Endothelial cell (in vitro differentiated cells): Measurements from ENCODE around the gene PNPLA1. TPM values are rescaled to one million over a fixed set of nuclear protein-coding genes. Genes with fewer than 3 reads are reported as not detected.

Experiments
- DNase-seq: peaks from one replicate; pipeline ENCODE4 v3.0.0; 2021; ENCODE audit warnings: low spot score
- H3K27ac Mint-ChIP-seq: one replicate; pipeline ENCODE4 v1.8.0; 2021; ENCODE audit warnings: mixed read lengths, inconsistent platforms; ENCODE audit not compliant: unreplicated experiment
- H3K27me3 Mint-ChIP-seq: one replicate; pipeline ENCODE4 v1.8.0; 2021; ENCODE audit warnings: mild to moderate bottlenecking, moderate library complexity, mixed read lengths, inconsistent platforms; ENCODE audit not compliant: unreplicated experiment
- H3K36me3 Mint-ChIP-seq: one replicate; pipeline ENCODE4 v1.8.0; 2021; ENCODE audit warnings: mild to moderate bottlenecking, low read depth, mixed read lengths, inconsistent platforms; ENCODE audit not compliant: unreplicated experiment
- H3K4me1 Mint-ChIP-seq: one replicate; pipeline ENCODE4 v1.8.0; 2021; ENCODE audit warnings: mild to moderate bottlenecking, mixed read lengths, inconsistent platforms; ENCODE audit not compliant: unreplicated experiment
- H3K4me3 Mint-ChIP-seq: one replicate; pipeline ENCODE4 v1.8.0; 2021; ENCODE audit warnings: mild to moderate bottlenecking, mixed read lengths, inconsistent platforms; ENCODE audit not compliant: unreplicated experiment
- H3K9me3 Mint-ChIP-seq: one replicate; pipeline ENCODE4 v1.8.0; 2021; ENCODE audit warnings: mixed read lengths, inconsistent platforms; ENCODE audit not compliant: unreplicated experiment
- CTCF ChIP-seq: fragments of 200-600 bp; sonication (generic); IDR thresholded peaks from one replicate; pipeline ENCODE4 v1.5.0; 2021; ENCODE audit warnings: antibody characterized with exemption; ENCODE audit not compliant: unreplicated experiment
- total RNA-seq: library from RNA; stranded (reverse); fragmentation: NEBNext Ultra II Directional; extraction: Animal tissue kit (Norgen Biotek cat#: 25700); gene quantifications from one replicate; pipeline ENCODE4 v1.2.1, GENCODE V29; 2021; ENCODE audit not compliant: unreplicated experiment

Gene PNPLA1
- total RNA-seq, 1 donor from 2014 or later = not detected

- H3K27ac Mint-ChIP-seq = no peak overlapping the region
- H3K9me3 Mint-ChIP-seq = no peaks in the 10 kb centered on the region
- H3K36me3 Mint-ChIP-seq = no peaks in the 10 kb centered on the region
- peak overlapping the region; percentile 47 for H3K4me3 Mint-ChIP-seq
- peaks cover 4% of the 10 kb centered on the region for H3K27me3 Mint-ChIP-seq
- no peak for DNase-seq
- no peak for TF ChIP-seq CTCF
- peaks cover 24% of the 10 kb centered on the region for H3K4me1 Mint-ChIP-seq
These were observed 76.0 kb downstream of the PNPLA1 start for GRCh38 chr6:36345681-36346466.

- Mint-ChIP-seq H3K4me3 (peak overlapping the region; percentile 47), H3K27me3 (peaks cover 4% of the 10 kb centered on the region), H3K9me3 (no peaks in the 10 kb centered on the region), H3K4me1 (peaks cover 31% of the 10 kb centered on the region), H3K27ac (no peak overlapping the region), H3K36me3 (peaks cover 4% of the 10 kb centered on the region)
- no peak for TF ChIP-seq CTCF
- no peak for DNase-seq
These were observed 76.8 kb downstream of the PNPLA1 start for GRCh38 chr6:36346486-36347273.

GRCh38 chr6:36347621-36348020 lies 77.8 kb downstream of the PNPLA1 start:
- no peak overlapping the region for H3K27ac Mint-ChIP-seq
- H3K4me1 Mint-ChIP-seq = peaks cover 31% of the 10 kb centered on the region
- H3K36me3 Mint-ChIP-seq = peaks cover 4% of the 10 kb centered on the region
- H3K9me3 Mint-ChIP-seq = no peaks in the 10 kb centered on the region
- H3K4me3 Mint-ChIP-seq = no peak overlapping the region
- DNase-seq = no peak
- H3K27me3 Mint-ChIP-seq = peaks cover 4% of the 10 kb centered on the region
- TF ChIP-seq CTCF = no peak

GRCh38 chr6:36349240-36349639 lies 79.4 kb downstream of the PNPLA1 start:
- peak overlapping the region; percentile 26 for H3K27ac Mint-ChIP-seq
- H3K4me3 Mint-ChIP-seq = no peak overlapping the region
- H3K27me3 Mint-ChIP-seq = peaks cover 4% of the 10 kb centered on the region
- H3K9me3 Mint-ChIP-seq = no peaks in the 10 kb centered on the region
- peaks cover 27% of the 10 kb centered on the region for H3K4me1 Mint-ChIP-seq
- peaks cover 4% of the 10 kb centered on the region for H3K36me3 Mint-ChIP-seq
- no peak for DNase-seq
- no peak for TF ChIP-seq CTCF

- Mint-ChIP-seq H3K36me3 (peaks cover 4% of the 10 kb centered on the region), H3K27ac (peak overlapping the region; percentile 77), H3K9me3 (no peaks in the 10 kb centered on the region), H3K27me3 (peaks cover 4% of the 10 kb centered on the region), H3K4me3 (peak overlapping the region; percentile 64), H3K4me1 (peaks cover 27% of the 10 kb centered on the region)
- DNase-seq = no peak
- no peak for TF ChIP-seq CTCF
These were observed 80.2 kb downstream of the PNPLA1 start for GRCh38 chr6:36350082-36350481.
